CD14-positive monocyte (primary cell): ENCODE results near the gene SMARCAD1. TPM values are rescaled to one million over a fixed set of nuclear protein-coding genes. Genes with fewer than 3 reads are reported as not detected.

Experiments used
- DNase-seq, 3 donors: peaks; one replicate each; pipeline ENCODE4 v3.0.0-alpha.2; 2011 to 2022
- H2AFZ ChIP-seq: 2 replicates; pipeline ENCODE4 v1.6.0; 2012; ENCODE audit warnings: mild to moderate bottlenecking, low read depth, low read length, inconsistent platforms; ENCODE audit not compliant: insufficient read depth, poor library complexity, severe bottlenecking
- H3K27ac ChIP-seq, 2 donors: 1 replicate in 1 of 2; 2 replicates in 1 of 2; pipeline ENCODE4 v1.5.1; 2012 to 2013; ENCODE audit warnings: low read length in 2 of 2, control low read depth in 1 of 2, inconsistent platforms in 1 of 2, low read depth in 1 of 2, mild to moderate bottlenecking in 1 of 2
- H3K27me3 ChIP-seq, 2 donors: one replicate each; pipeline versions ENCODE4 v1.6.0 to v1.6.1; 2011 to 2013; ENCODE audit warnings: low read length in 2 of 2; ENCODE audit not compliant: control insufficient read depth in 2 of 2, insufficient read depth in 2 of 2
- H3K36me3 ChIP-seq, 2 donors: replicated peaks in 1 of 2; 1 replicate in 1 of 2; 2 replicates in 1 of 2; pipeline versions ENCODE4 v1.5.1 to v1.6.1; 2012 to 2013; ENCODE audit warnings: low read length in 2 of 2, control low read depth in 1 of 2, inconsistent platforms in 1 of 2, mild to moderate bottlenecking in 1 of 2; ENCODE audit not compliant: insufficient read depth in 2 of 2, control insufficient read depth in 1 of 2
- H3K4me1 ChIP-seq, 2 donors: 1 replicate in 1 of 2; 2 replicates in 1 of 2; pipeline versions ENCODE4 v1.5.1 to v1.6.1; 2012 to 2013; ENCODE audit warnings: low read length in 2 of 2, control low read depth in 1 of 2, inconsistent platforms in 1 of 2, mild to moderate bottlenecking in 1 of 2, moderate library complexity in 1 of 2; ENCODE audit not compliant: insufficient read depth in 2 of 2, control insufficient read depth in 1 of 2
- H3K4me2 ChIP-seq: replicated peaks from 2 replicates; pipeline ENCODE3; 2012; ENCODE audit warnings: low read length, moderate library complexity, mild to moderate bottlenecking; ENCODE audit not compliant: poor library complexity, severe bottlenecking; ENCODE audit errors: extremely low read depth
- H3K4me3 ChIP-seq, 3 experiments: fragments of 200-600 bp in 1 of 3; sonication (generic) in 1 of 3; replicated peaks in 1 of 3; 1 replicate in 2 of 3; 2 replicates in 1 of 3; pipeline ENCODE4 v1.5.1; 2011 to 2013; ENCODE audit warnings: low read length in 3 of 3, mild to moderate bottlenecking in 3 of 3, control low read depth in 2 of 3, low read depth in 2 of 3, inconsistent platforms in 1 of 3, moderate library complexity in 1 of 3
- H3K79me2 ChIP-seq: 2 replicates; pipeline ENCODE4 v1.6.0; 2012; ENCODE audit warnings: mild to moderate bottlenecking, control low read depth, inconsistent platforms, low read length, moderate library complexity; ENCODE audit not compliant: insufficient read depth
- H3K9ac ChIP-seq: 2 replicates; pipeline ENCODE4 v1.6.0; 2017; ENCODE audit warnings: low read length, mild to moderate bottlenecking; ENCODE audit not compliant: insufficient read depth, poor library complexity, severe bottlenecking
- H3K9me3 ChIP-seq, 2 donors: replicated peaks in 1 of 2; 1 replicate in 1 of 2; 2 replicates in 1 of 2; pipeline versions ENCODE4 v1.5.1 to v1.6.1; 2012 to 2013; ENCODE audit warnings: low read length in 2 of 2, control low read depth in 1 of 2; ENCODE audit not compliant: control insufficient read depth in 1 of 2, insufficient read depth in 1 of 2
- H4K20me1 ChIP-seq: 2 replicates; pipeline ENCODE4 v1.6.0; 2012; ENCODE audit warnings: mild to moderate bottlenecking, low read length, control low read depth, moderate library complexity; ENCODE audit not compliant: insufficient read depth
- H3K27ac Mint-ChIP-seq, 7 donors: one replicate each; pipeline ENCODE4 v1.8.0; 2020; ENCODE audit warnings: mild to moderate bottlenecking in 7 of 7, mixed read lengths in 7 of 7, moderate library complexity in 6 of 7, inconsistent platforms in 2 of 7
- H3K27me3 Mint-ChIP-seq, 3 donors: one replicate each; pipeline ENCODE4 v1.8.0; 2021 to 2022; ENCODE audit warnings: low read depth in 3 of 3, mild to moderate bottlenecking in 3 of 3, mixed read lengths in 3 of 3, moderate library complexity in 3 of 3, inconsistent platforms in 1 of 3
- H3K36me3 Mint-ChIP-seq, 2 donors: one replicate each; pipeline ENCODE4 v1.8.0; 2020; ENCODE audit warnings: mixed read lengths in 2 of 2, inconsistent platforms in 1 of 2, mild to moderate bottlenecking in 1 of 2
- H3K4me1 Mint-ChIP-seq: one replicate; pipeline ENCODE4 v1.8.0; 2020; ENCODE audit warnings: mild to moderate bottlenecking, mixed read lengths
- H3K4me3 Mint-ChIP-seq, 2 donors: one replicate each; pipeline ENCODE4 v1.8.0; 2020; ENCODE audit warnings: mild to moderate bottlenecking in 2 of 2, mixed read lengths in 2 of 2, moderate library complexity in 1 of 2
- H3K9me3 Mint-ChIP-seq, 7 donors: one replicate each; pipeline ENCODE4 v1.8.0; 2020 to 2022; ENCODE audit warnings: mixed read lengths in 7 of 7, mild to moderate bottlenecking in 6 of 7, moderate library complexity in 6 of 7, inconsistent platforms in 2 of 7
- CTCF ChIP-seq: fragments of 200-600 bp; IDR thresholded peaks from one replicate; pipeline ENCODE4 v1.8.0; 2022; ENCODE audit warnings: antibody characterized with exemption, mild to moderate bottlenecking
- WGBS: methylation state at CpG from one replicate; pipeline ENCODE4 v1.1.5; 2013; ENCODE audit warnings: missing lambda C conversion rate; ENCODE audit not compliant: insufficient coverage; 5-methylcytosine and 5-hydroxymethylcytosine counted together
- intact Hi-C, 2 donors: fragments of 100-400 bp; cut with micrococcal nuclease; formaldehyde crosslinking; loops; one replicate each; pipeline versions ENCODE4 v1.15.0 to v1.15.1; 2023
- polyA plus RNA-seq, 3 donors: library from polyadenylated mRNA; depleted of rRNA in 1 of 3; unstranded in 2 of 3; stranded (reverse) in 1 of 3; fragments of 300-500 nt in 2 of 3; fragments of >200 nt in 1 of 3; fragmentation: Illumina TruSeq in 2 of 3; gene quantifications; 1 replicate in 2 of 3; 2 replicates in 1 of 3; pipeline ENCODE4 v1.2.3, GENCODE V29; 2012 to 2021

SMARCAD1 gene
- polyA plus RNA-seq, 3 donors: 4.9 to 7.0 (median 6.6) TPM

DNA sequence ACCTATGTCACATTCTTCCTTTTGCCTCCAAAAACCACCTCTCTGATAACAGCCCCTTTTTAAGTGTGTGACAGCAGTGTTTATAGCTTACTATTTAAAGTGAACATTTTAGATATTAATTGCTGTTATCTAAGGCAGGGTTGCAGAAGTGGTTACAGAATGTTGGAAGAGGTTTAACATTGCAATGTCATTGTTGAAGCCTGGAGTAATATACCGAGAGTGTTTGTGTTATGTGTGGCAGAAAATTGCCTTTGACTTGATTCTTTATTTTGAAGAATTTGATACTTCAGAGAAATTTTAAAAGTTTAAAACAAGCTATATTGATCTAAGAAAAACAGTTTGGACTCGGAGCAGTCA, 37.1 kb downstream of the SMARCAD1 start:
- Mint-ChIP-seq H3K27ac (no peak overlapping the region), H3K4me1 (no peaks in the 10 kb centered on the region), H3K27me3 (no peaks in the 10 kb centered on the region), H3K9me3 (no peaks in the 10 kb centered on the region), H3K4me3 (no peak overlapping the region), H3K36me3 (peaks cover 66 to 70% of the 10 kb centered on the region in 2 donors)
- no peak overlapping the region for H3K27ac ChIP-seq
- H3K27me3 ChIP-seq: no peaks in the 10 kb centered on the region
- H4K20me1 ChIP-seq: no peaks in the 10 kb centered on the region
- H3K4me2 ChIP-seq: no peak overlapping the region
- intact Hi-C loops: no loop called here
- no peaks in the 10 kb centered on the region for H3K79me2 ChIP-seq
- no peaks in the 10 kb centered on the region for H3K4me1 ChIP-seq
- H3K9ac ChIP-seq: no peak overlapping the region
- 80% methylated on average over 1 of the region's 2 CpGs for WGBS
- H3K36me3 ChIP-seq: peaks cover 51 to 84% of the 10 kb centered on the region in 2 donors
- H3K4me3 ChIP-seq: no peak overlapping the region
- no peak for DNase-seq
- H3K9me3 ChIP-seq: no peaks in the 10 kb centered on the region
- TF ChIP-seq CTCF: no peak
- no peak overlapping the region for H2AFZ ChIP-seq

DNA sequence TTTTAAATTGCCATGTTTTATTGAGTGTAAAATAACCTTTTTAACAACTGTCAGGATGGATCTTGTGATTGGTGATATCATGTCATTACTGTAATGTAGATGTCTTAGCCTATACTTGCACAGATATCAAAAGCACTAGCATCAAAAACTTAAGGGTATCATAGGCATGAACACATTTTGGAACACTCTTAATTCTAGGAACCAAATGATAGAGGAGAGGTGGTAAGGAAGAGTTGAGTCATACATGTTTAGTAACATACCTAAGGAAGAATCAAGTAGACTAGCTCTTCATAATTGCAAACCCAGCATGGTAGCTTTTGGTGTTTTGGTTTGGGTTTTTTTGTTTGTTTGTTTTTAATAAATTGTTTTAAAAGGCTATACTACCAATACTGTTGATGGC, 43.4 kb downstream of the SMARCAD1 start:
- Mint-ChIP-seq H3K9me3 (no peaks in the 10 kb centered on the region), H3K4me1 (no peaks in the 10 kb centered on the region), H3K27me3 (no peaks in the 10 kb centered on the region), H3K36me3 (peaks cover 46 to 52% of the 10 kb centered on the region in 2 donors), H3K27ac (no peak overlapping the region), H3K4me3 (no peak overlapping the region)
- no peak for TF ChIP-seq CTCF
- Histone ChIP-seq H3K4me1 (no peaks in the 10 kb centered on the region), H3K27me3 (no peaks in the 10 kb centered on the region), H3K9me3 (no peaks in the 10 kb centered on the region), H2AFZ (no peak overlapping the region), H4K20me1 (no peaks in the 10 kb centered on the region), H3K27ac (no peak overlapping the region), H3K4me2 (no peak overlapping the region), H3K36me3 (peaks cover 41 to 59% of the 10 kb centered on the region in 2 donors), H3K9ac (no peak overlapping the region), H3K4me3 (no peak overlapping the region), H3K79me2 (no peaks in the 10 kb centered on the region)
- DNase-seq: no peak
- intact Hi-C loops: no loop called here
